Smooth muscle cell (in vitro differentiated cells): ENCODE measurements around the gene OR6B3. TPM values are rescaled to one million over a fixed set of nuclear protein-coding genes. Genes with fewer than 3 reads are reported as not detected.

ENCODE experiments used
- DNase-seq: peaks from one replicate; lab custom pipeline; 2025; ENCODE audit not compliant: unreplicated experiment; lab: John Stamatoyannopoulos, UW
- H2AFZ ChIP-seq: fragments of 200-600 bp; sonication (generic); 2 replicates; pipeline ENCODE4 v1.6.0; 2016; ENCODE audit warnings: antibody characterized with exemption, low read depth, mild to moderate bottlenecking
- H3F3A ChIP-seq: fragments of 200-600 bp; sonication (generic); 2 replicates; pipeline ENCODE4 v1.6.0; 2017; ENCODE audit warnings: antibody characterized with exemption, low read depth
- H3K27ac ChIP-seq: fragments of 200-600 bp; sonication (generic); 2 replicates; pipeline ENCODE4 v1.5.1; 2016; ENCODE audit warnings: low read depth, mild to moderate bottlenecking
- H3K27me3 ChIP-seq: fragments of 200-600 bp; sonication (generic); 2 replicates; pipeline ENCODE4 v1.6.1; 2016; ENCODE audit warnings: low read depth, mild to moderate bottlenecking
- H3K36me3 ChIP-seq: fragments of 200-600 bp; sonication (generic); 2 replicates; pipeline ENCODE4 v1.5.1; 2016; ENCODE audit warnings: low read depth
- H3K4me1 ChIP-seq: fragments of 200-600 bp; sonication (generic); 2 replicates; pipeline ENCODE4 v1.5.1; 2016; ENCODE audit warnings: low read depth
- H3K4me2 ChIP-seq: fragments of 200-600 bp; sonication (generic); 2 replicates; pipeline ENCODE4 v1.6.0; 2016; ENCODE audit warnings: mild to moderate bottlenecking
- H3K4me3 ChIP-seq: fragments of 200-600 bp; sonication (generic); 2 replicates; pipeline ENCODE4 v1.5.1; 2016; ENCODE audit warnings: mild to moderate bottlenecking
- H3K79me2 ChIP-seq: fragments of 200-600 bp; sonication (generic); 2 replicates; pipeline ENCODE4 v1.6.0; 2016; ENCODE audit warnings: low read depth, mild to moderate bottlenecking
- H3K9ac ChIP-seq: fragments of 200-600 bp; sonication (generic); 2 replicates; pipeline ENCODE4 v1.6.0; 2016; ENCODE audit warnings: low read depth
- H3K9me3 ChIP-seq: fragments of 200-600 bp; sonication (generic); replicated peaks from 2 replicates; pipeline ENCODE4 v1.5.1; 2016; ENCODE audit warnings: low read depth
- H4K20me1 ChIP-seq: fragments of 200-600 bp; sonication (generic); 2 replicates; pipeline ENCODE4 v1.6.0; 2016; ENCODE audit warnings: low read depth
- CTCF ChIP-seq: fragments of 200-600 bp; sonication (generic); IDR thresholded peaks from 2 replicates; pipeline ENCODE4 v1.5.1; 2017; ENCODE audit warnings: borderline replicate concordance, mild to moderate bottlenecking, antibody characterized with exemption; ENCODE audit not compliant: insufficient read depth, poor library complexity, severe bottlenecking
- WGBS: methylation state at CpG from one replicate; pipeline ENCODE4 v1.1.7; 2016; ENCODE audit warnings: low lambda C conversion rate; 5-methylcytosine and 5-hydroxymethylcytosine counted together
- polyA plus RNA-seq: library from polyadenylated mRNA; unstranded; fragments of >200 nt; fragmentation: Nextera tagmentation; extraction: Ambion mirVana; gene quantifications from 2 replicates; pipeline ENCODE4 v1.2.1, GENCODE V29; 2016
- total RNA-seq: library from RNA; depleted of rRNA; stranded (reverse); fragments of >200 nt; gene quantifications from 2 replicates; pipeline ENCODE4 v1.2.3, GENCODE V29; 2014

OR6B3 gene
- total RNA-seq (not detected in 2 replicates), polyA plus RNA-seq (not detected in 2 replicates)

GRCh38 chr2:240053173-240054155 is at the start of gene OR6B3:
Gene OR6B3, minus strand, starts transcription at chr2:240053521.
- Histone ChIP-seq H3K79me2 (no peaks in the 10 kb centered on the region), H3K27me3 (peaks cover 75% of the 10 kb centered on the region), H3K36me3 (no peaks in the 10 kb centered on the region), H3K4me3 (no peak within 1 kb of the TSS), H2AFZ (no peak within 1 kb of the TSS), H4K20me1 (no peaks in the 10 kb centered on the region), H3K27ac (no peak within 1 kb of the TSS), H3K9me3 (no peaks in the 10 kb centered on the region), H3F3A (no peaks in the 10 kb centered on the region), H3K9ac (no peak within 1 kb of the TSS), H3K4me2 (no peak within 1 kb of the TSS), H3K4me1 (no peaks in the 10 kb centered on the region)
- no peak for TF ChIP-seq CTCF
- 78% methylated on average over 24 of the region's 28 CpGs for WGBS
- no peak for DNase-seq

GRCh38 chr2:240098349-240098748 is 45.0 kb upstream of the OR6B3 start:
- Histone ChIP-seq H2AFZ (no peak overlapping the region), H3K9ac (no peak overlapping the region), H3F3A (no peaks in the 10 kb centered on the region), H3K27ac (no peak overlapping the region), H3K4me3 (no peak overlapping the region), H3K79me2 (no peaks in the 10 kb centered on the region), H3K36me3 (no peaks in the 10 kb centered on the region), H3K4me2 (no peak overlapping the region), H3K27me3 (peaks cover 40% of the 10 kb centered on the region), H3K9me3 (peaks cover 5% of the 10 kb centered on the region), H3K4me1 (peaks cover 4% of the 10 kb centered on the region), H4K20me1 (no peaks in the 10 kb centered on the region)
- 91% methylated on average over 2 of the region's 2 CpGs for WGBS
- TF ChIP-seq CTCF, result no peak
- DNase-seq, result no peak

GRCh38 chr2:240095556-240096523 is 42.5 kb upstream of the OR6B3 start:
- Histone ChIP-seq H3K4me2 (no peak overlapping the region), H3K36me3 (no peaks in the 10 kb centered on the region), H3K4me3 (no peak overlapping the region), H4K20me1 (no peaks in the 10 kb centered on the region), H3K9me3 (peaks cover 4% of the 10 kb centered on the region), H3F3A (no peaks in the 10 kb centered on the region), H3K79me2 (no peaks in the 10 kb centered on the region), H3K9ac (no peak overlapping the region), H3K4me1 (peaks cover 4% of the 10 kb centered on the region), H3K27me3 (peaks cover 40% of the 10 kb centered on the region), H3K27ac (no peak overlapping the region), H2AFZ (no peak overlapping the region)
- TF ChIP-seq CTCF, result no peak
- WGBS, result 37% methylated on average over 39 of the region's 43 CpGs
- DNase-seq, result no peak
